Lung microvascular endothelial cell (primary cell): ENCODE measurements around the gene ARHGAP32. TPM values are rescaled to one million over a fixed set of nuclear protein-coding genes. Genes with fewer than 3 reads are reported as not detected.
A peak's percentile ranks its signal among the peaks of the same experiment; 100 is the strongest.
"Not testable (repeated sequence)": the region's sequence is repeated elsewhere in the genome, so short reads cannot be mapped to it uniquely, and the experiment has no call there.

Experiments used
- DNase-seq, 2 donors: peaks; one replicate each; pipeline versions ENCODE4 v3.0.0 to v3.0.0-alpha.2; 2010; ENCODE audit warnings: low read depth in 2 of 2
- total RNA-seq: library from RNA; depleted of rRNA; stranded (reverse); fragments of >200 nt; gene quantifications from 2 replicates; pipeline ENCODE4 v1.2.1, GENCODE V29; 2014

ARHGAP32 gene
- total RNA-seq, 1 donor from 2014 or later, result 6.7 TPM

- DNase-seq, result no peak
These were observed 151.2 kb downstream of the ARHGAP32 start for GRCh38 chr11:129040934-129041333.

- no peak for DNase-seq
These were observed 156.9 kb downstream of the ARHGAP32 start for GRCh38 chr11:129035244-129035643.

- DNase-seq, result no peak
These were observed 158.1 kb downstream of the ARHGAP32 start for GRCh38 chr11:129034001-129034400.

GRCh38 chr11:129023968-129024676 lies 168.0 kb downstream of the ARHGAP32 start:
- DNase-seq, result no peak

- no peak for DNase-seq
These were observed 170.8 kb downstream of the ARHGAP32 start for GRCh38 chr11:129021295-129021694.

GRCh38 chr11:129018991-129019390 lies 173.1 kb downstream of the ARHGAP32 start:
- DNase-seq, result no peak

GRCh38 chr11:129018126-129018525 lies 174.0 kb downstream of the ARHGAP32 start:
- DNase-seq, result no peak

- no peak for DNase-seq
These were observed 178.2 kb downstream of the ARHGAP32 start for GRCh38 chr11:129013737-129014475.

- DNase-seq, result no peak
These were observed 179.2 kb downstream of the ARHGAP32 start for GRCh38 chr11:129012880-129013279.

GRCh38 chr11:129006161-129006560 lies 186.0 kb downstream of the ARHGAP32 start:
- no peak for DNase-seq

GRCh38 chr11:128999165-128999564 lies 193.0 kb downstream of the ARHGAP32 start:
- DNase-seq, result not testable (repeated sequence)

- DNase-seq, result no peak
These were observed 203.7 kb downstream of the ARHGAP32 start for GRCh38 chr11:128988242-128988970.

GRCh38 chr11:128985880-128986279 lies 206.2 kb downstream of the ARHGAP32 start:
- DNase-seq, result peak in 1 of 2 donors; percentile 3

GRCh38 chr11:128983023-128983422 lies 209.1 kb downstream of the ARHGAP32 start:
- no peak for DNase-seq

- DNase-seq, result no peak
These were observed 210.9 kb downstream of the ARHGAP32 start for GRCh38 chr11:128981254-128981653.

- no peak for DNase-seq
These were observed 221.4 kb downstream of the ARHGAP32 start for GRCh38 chr11:128970598-128971190.

GRCh38 chr11:128968916-128969315 lies 223.2 kb downstream of the ARHGAP32 start:
- no peak for DNase-seq

- no peak for DNase-seq
These were observed 224.5 kb downstream of the ARHGAP32 start for GRCh38 chr11:128967578-128967977.

GRCh38 chr11:128965485-128965884 lies 226.6 kb downstream of the ARHGAP32 start:
- peak in 1 of 2 donors; percentile 16 for DNase-seq

GRCh38 chr11:128964463-128964930 lies 227.6 kb downstream of the ARHGAP32 start:
- peak in 1 of 2 donors; percentile 81 for DNase-seq

- DNase-seq, result no peak
These were observed 228.3 kb downstream of the ARHGAP32 start for GRCh38 chr11:128963744-128964325.
